Measurements from ENCODE around the gene PITX1. TPM values are rescaled to one million over a fixed set of nuclear protein-coding genes. Genes with fewer than 3 reads are reported as not detected.
A peak's percentile ranks its signal among the peaks of the same experiment; 100 is the strongest.
"Not testable (repeated sequence)": the region's sequence is repeated elsewhere in the genome, so short reads cannot be mapped to it uniquely, and the experiment has no call there.

PITX1 gene
- total RNA-seq (2014; rRNA removed; shearing (Covaris generic)) (55.3 and 56.3 TPM in 2 replicates), total RNA-seq (2022) (66.8 and 76.4 TPM in 2 replicates), Bru-seq, nascent RNA (percentile 77 among the genes with signal in this experiment), BruChase-seq, experiment 1, labeled RNA remaining after a 6-hour chase (percentile 64 among the genes with signal in this experiment), BruChase-seq, experiment 2, labeled RNA remaining after a 2-hour chase (percentile 75 among the genes with signal in this experiment)
- long read RNA-seq, transcript PITX1-204 (2 exons, 770 nt): minor isoform, 7 of 206 reads
- long read RNA-seq, transcript PITX1-201 (3 exons, 2,406 nt): major isoform, 179 of 206 reads
- long read RNA-seq, partial matches to known transcripts: 0 of 206 reads
- long read RNA-seq, other reads (novel, unspliced or antisense): 20 of 206 reads

GRCh38 chr5:135033901-135034235 is at the start of gene PITX1:
Gene PITX1, minus strand, starts transcription at chr5:135034228. Its CDS starts 347 bp downstream, at chr5:135033881.
- CTCF ChIA-PET (ENCODE audit: unreplicated experiment): no interaction called here
- Histone ChIP-seq H2AFZ (ENCODE audit: low read length) (peak within 1 kb of the TSS; percentile 45; the same call in 1 of the 2 replicates), H3K27ac (ENCODE audit: low read depth, low read length, poor library complexity, severe bottlenecking) (peak within 1 kb of the TSS; percentile 80), H3K9me2 (ENCODE audit: insufficient read depth, low read length) (no peaks in the 10 kb centered on the region), H3K79me2 (ENCODE audit: insufficient read depth, low read depth, low read length) (peaks cover 56% of the 10 kb centered on the region), H4K20me1 (ENCODE audit: insufficient read depth, low read length) (peaks cover 16% of the 10 kb centered on the region; the same call in 1 of the 2 replicates), H3K9me3 (ENCODE audit: low read length) (no peaks in the 10 kb centered on the region), H3K4me1 (ENCODE audit: insufficient read depth, low read length, poor library complexity, severe bottlenecking) (peaks cover 47% of the 10 kb centered on the region), H3K4me2 (ENCODE audit: low read length) (peak within 1 kb of the TSS; percentile 98), H3K36me3 (ENCODE audit: insufficient read depth, low read length) (peaks cover 38% of the 10 kb centered on the region), H3K4me3 (ENCODE audit: low read depth, low read length, poor library complexity, severe bottlenecking) (peak within 1 kb of the TSS; percentile 84)
- no peak for DNase-seq (ENCODE audit: low spot score)
- POLR2A ChIA-PET: interaction anchor here (0.7 to 3.1 kb wide), 5 partner anchors 12 to 132 kb away, joined by 3 to 13 read pairs (median 3); no protein-coding TSS in a partner anchor
- BruUV-seq (replicated peaks): no TSS peak
- intact Hi-C loops (cut with micrococcal nuclease; ENCODE audit: unreplicated experiment): loop anchor here (1.0 to 10.0 kb wide), 6 partner anchors 19 to 2002 kb away; partner anchors contain the start of genes JADE2 and PCBD2
- TF ChIP-seq CTCF (conservative IDR thresholded peaks at IDR 0.05; ENCODE audit: low read length) (no peak), EZH2phosphoT487 (IDR thresholded peaks at IDR 0.05; ENCODE audit: borderline replicate concordance, low read depth, low read length) (no peak)

GRCh38 chr5:135083334-135083733 is 49.3 kb upstream of the PITX1 start:
- Histone ChIP-seq H3K9me3 (ENCODE audit: low read length) (peaks cover 14% of the 10 kb centered on the region), H3K36me3 (ENCODE audit: insufficient read depth, low read length) (peaks cover 24% of the 10 kb centered on the region)
- H3K4me1 ChIP-seq (ENCODE audit: insufficient read depth, low read length, poor library complexity, severe bottlenecking); H4K20me1 ChIP-seq (ENCODE audit: insufficient read depth, low read length); DNase-seq (ENCODE audit: low spot score); H3K4me2 ChIP-seq (ENCODE audit: low read length); H3K4me3 ChIP-seq (ENCODE audit: low read depth, low read length, poor library complexity, severe bottlenecking); H2AFZ ChIP-seq (ENCODE audit: low read length); H3K9me2 ChIP-seq (ENCODE audit: insufficient read depth, low read length); H3K27ac ChIP-seq (ENCODE audit: low read depth, low read length, poor library complexity, severe bottlenecking); H3K79me2 ChIP-seq (ENCODE audit: insufficient read depth, low read depth, low read length); BruUV-seq (replicated peaks); CTCF ChIA-PET (ENCODE audit: unreplicated experiment); intact Hi-C loops (cut with micrococcal nuclease; ENCODE audit: unreplicated experiment); POLR2A ChIA-PET: not testable (repeated sequence)

- Histone ChIP-seq H4K20me1 (ENCODE audit: insufficient read depth, low read length) (no peaks in the 10 kb centered on the region), H2AFZ (ENCODE audit: low read length) (no peak overlapping the region), H3K79me2 (ENCODE audit: insufficient read depth, low read depth, low read length) (no peaks in the 10 kb centered on the region), H3K4me1 (ENCODE audit: insufficient read depth, low read length, poor library complexity, severe bottlenecking) (no peaks in the 10 kb centered on the region), H3K9me3 (ENCODE audit: low read length) (peaks cover 14% of the 10 kb centered on the region), H3K27ac (ENCODE audit: low read depth, low read length, poor library complexity, severe bottlenecking) (no peak overlapping the region), H3K4me2 (ENCODE audit: low read length) (no peak overlapping the region), H3K4me3 (ENCODE audit: low read depth, low read length, poor library complexity, severe bottlenecking) (no peak overlapping the region), H3K9me2 (ENCODE audit: insufficient read depth, low read length) (no peaks in the 10 kb centered on the region), H3K36me3 (ENCODE audit: insufficient read depth, low read length) (peaks cover 24% of the 10 kb centered on the region)
- BruUV-seq (replicated peaks): no TSS peak
- CTCF ChIA-PET (ENCODE audit: unreplicated experiment): no interaction called here
- intact Hi-C loops (cut with micrococcal nuclease; ENCODE audit: unreplicated experiment): no loop called here
- DNase-seq (ENCODE audit: low spot score): no peak
- no peak for TF ChIP-seq EZH2phosphoT487 (IDR thresholded peaks at IDR 0.05; ENCODE audit: borderline replicate concordance, low read depth, low read length)
- TF ChIP-seq CTCF (conservative IDR thresholded peaks at IDR 0.05; ENCODE audit: low read length): no peak
- POLR2A ChIA-PET: no interaction called here
Measured at GRCh38 chr5:135081240-135081639, 47.2 kb upstream of the PITX1 start.
